ENCODE data around the gene KCND3.

KCND3 gene

DNA sequence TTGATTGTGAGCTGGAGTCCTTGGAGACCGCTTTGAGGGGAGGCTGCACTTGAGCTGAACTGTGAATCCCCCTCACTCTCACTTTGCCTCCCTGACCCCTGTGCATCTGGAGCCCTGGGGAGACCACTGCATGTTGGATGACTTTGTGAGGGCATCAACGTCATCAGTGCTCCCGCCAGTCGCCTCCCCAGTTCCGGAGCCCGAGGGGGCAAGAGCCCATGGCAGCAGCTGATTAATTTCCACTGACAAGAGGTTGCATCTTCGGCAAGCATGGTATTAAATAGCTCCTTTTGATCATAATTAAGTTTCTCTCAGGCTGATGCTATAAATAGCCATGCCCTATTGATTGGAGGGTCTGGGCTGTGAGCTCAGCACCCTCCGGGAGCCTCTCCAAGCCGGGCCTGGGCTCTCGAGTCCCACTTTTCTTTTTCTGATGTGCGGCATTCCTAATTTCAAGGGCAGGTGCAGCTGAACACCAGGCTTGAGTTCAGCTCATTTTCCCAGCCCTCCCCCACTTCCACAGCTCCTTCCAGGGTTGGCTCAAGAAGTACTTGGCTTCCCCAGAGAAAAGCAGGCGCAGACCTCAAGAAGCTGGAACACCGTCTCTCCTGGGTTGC is 33.2 kb downstream of the KCND3 start:
- no peak for FAIRE-seq

- no peak for FAIRE-seq
Measured at GRCh38 chr1:111955755-111956154, 33.7 kb downstream of the KCND3 start.

DNA sequence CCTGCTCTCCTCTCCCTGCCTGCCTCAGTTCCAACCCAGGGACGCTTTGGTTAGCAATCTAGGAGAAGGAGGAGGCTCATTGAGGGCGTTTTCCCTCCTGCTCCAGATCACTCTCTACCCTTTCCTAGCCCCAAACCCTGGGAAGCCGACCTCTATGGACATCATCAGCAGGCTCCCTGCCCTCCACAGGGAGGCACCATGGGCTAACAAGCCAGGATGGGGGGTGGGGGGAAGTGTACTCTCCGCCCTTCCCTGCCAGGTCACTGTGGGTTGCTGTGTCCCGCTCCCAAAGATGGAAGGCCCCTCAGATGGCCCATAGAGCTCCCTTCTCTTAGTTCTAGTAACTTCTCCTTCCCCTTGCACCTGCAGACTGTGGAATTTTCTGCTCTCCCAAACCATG is 35.7 kb downstream of the KCND3 start:
- FAIRE-seq: no peak

GRCh38 chr1:111952125-111952657 is 37.3 kb downstream of the KCND3 start:
- FAIRE-seq: no peak

GRCh38 chr1:111948209-111949171 is 41.0 kb downstream of the KCND3 start:
- no peak for FAIRE-seq

GRCh38 chr1:111943846-111944749 is 45.4 kb downstream of the KCND3 start:
- no peak for FAIRE-seq

DNA sequence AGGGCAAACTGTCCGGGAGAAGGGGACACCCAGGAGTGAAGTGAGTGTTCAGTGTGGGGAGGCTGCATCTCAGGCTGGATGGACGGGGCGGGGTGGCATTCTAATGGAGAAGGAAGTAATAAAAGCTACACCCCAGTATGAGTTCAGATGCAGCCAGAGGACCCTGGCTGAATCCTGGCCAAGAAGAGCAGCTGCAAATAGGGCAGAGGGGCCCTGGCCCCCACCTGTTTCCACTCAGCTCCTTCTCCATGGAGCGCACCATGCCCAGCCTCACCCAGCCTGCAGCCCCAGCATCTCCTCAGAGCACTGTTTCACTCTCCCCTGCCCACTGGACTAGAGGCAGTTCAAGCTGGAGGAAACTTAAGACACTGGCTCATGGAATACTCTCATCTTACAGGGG is 46.4 kb downstream of the KCND3 start:
- no peak for FAIRE-seq

DNA sequence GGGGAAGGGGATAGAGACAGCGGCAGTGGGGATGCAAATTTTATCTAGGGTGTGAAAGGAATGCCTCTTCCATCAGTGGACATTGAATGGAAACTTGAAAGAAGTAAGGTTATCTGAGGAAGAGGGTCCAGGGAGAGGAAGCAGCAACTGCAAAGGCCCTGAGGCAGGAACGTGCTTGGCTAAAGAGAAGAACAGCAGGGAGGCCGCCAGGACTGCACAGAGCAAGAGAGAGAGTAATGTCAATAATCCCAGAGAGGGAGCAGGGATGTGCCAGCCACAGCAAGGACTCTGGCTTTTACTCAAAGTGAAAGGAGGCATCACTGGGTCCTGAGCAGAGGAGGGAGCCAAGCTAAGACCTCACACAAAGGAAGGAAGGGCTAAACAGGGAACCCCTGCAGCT is 50.9 kb downstream of the KCND3 start:
- FAIRE-seq: no peak

- FAIRE-seq: no peak
Measured at GRCh38 chr1:111938123-111938522, 51.3 kb downstream of the KCND3 start.

GRCh38 chr1:111937147-111937725 is 52.2 kb downstream of the KCND3 start:
- FAIRE-seq: no peak

- no peak for FAIRE-seq
Measured at GRCh38 chr1:111934106-111934852, 55.2 kb downstream of the KCND3 start.

- no peak for FAIRE-seq
Measured at GRCh38 chr1:111930356-111930755, 59.1 kb downstream of the KCND3 start.

- no peak for FAIRE-seq
Measured at GRCh38 chr1:111928531-111928930, 60.9 kb downstream of the KCND3 start.

DNA sequence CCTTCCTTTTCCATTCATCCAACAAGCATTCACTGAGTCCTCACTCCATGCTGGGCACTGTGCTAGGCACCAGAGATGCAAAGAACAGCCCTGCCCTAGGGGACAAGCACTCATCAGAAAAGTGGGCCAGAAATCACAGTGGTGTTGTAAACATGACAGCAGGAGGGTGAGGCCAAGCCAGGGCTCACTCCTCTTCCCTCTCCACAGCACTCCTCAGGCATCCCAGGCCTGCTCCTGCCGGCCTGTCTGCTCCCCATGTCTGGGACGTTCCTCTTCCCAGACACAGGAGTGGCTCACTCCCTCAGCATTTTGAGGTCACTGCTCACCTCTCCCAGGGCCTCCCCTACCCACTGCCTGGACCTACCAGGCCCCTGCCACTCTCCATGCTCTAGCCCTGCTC is 61.8 kb downstream of the KCND3 start:
- no peak for FAIRE-seq

DNA sequence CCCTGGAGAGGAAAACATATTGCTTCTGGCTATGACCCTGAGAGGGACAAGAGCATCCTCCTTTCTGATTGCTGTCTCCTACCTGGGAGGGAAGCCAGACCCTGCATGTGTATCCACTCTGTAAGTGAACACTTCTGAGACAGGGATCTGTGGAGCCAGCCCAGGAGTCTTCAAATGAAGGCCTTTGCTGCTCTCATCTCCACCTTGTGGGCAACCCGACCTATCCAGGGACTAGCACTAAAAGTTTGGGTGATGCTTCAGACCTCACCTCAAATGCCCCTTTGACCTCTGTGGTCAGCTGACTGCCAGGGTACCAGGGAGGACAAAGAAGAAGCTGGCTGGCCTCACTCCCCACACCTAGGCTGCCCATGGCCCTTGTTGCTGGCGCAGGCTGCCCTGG is 64.7 kb downstream of the KCND3 start:
- no peak for FAIRE-seq

DNA sequence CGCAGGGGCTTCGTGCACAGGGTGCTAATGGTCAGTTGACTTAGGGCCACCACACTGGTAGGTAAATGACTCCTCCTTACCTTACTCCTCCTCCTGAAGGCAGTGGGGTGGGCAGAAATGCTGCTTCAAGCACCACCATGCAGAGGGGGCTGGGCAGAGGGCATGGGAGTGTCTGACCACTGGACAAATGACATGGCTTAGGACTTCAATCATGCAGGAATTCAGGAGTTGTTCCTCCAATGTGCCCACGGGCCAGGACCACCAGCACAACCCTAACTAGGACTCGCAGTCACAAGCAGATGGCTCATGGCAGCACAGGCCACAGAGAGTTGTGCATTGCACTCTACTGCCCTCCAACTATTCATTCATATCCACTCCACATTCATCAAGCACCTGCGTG is 65.7 kb downstream of the KCND3 start:
- no peak for FAIRE-seq

GRCh38 chr1:111921948-111922347 is 67.5 kb downstream of the KCND3 start:
- FAIRE-seq: no peak

DNA sequence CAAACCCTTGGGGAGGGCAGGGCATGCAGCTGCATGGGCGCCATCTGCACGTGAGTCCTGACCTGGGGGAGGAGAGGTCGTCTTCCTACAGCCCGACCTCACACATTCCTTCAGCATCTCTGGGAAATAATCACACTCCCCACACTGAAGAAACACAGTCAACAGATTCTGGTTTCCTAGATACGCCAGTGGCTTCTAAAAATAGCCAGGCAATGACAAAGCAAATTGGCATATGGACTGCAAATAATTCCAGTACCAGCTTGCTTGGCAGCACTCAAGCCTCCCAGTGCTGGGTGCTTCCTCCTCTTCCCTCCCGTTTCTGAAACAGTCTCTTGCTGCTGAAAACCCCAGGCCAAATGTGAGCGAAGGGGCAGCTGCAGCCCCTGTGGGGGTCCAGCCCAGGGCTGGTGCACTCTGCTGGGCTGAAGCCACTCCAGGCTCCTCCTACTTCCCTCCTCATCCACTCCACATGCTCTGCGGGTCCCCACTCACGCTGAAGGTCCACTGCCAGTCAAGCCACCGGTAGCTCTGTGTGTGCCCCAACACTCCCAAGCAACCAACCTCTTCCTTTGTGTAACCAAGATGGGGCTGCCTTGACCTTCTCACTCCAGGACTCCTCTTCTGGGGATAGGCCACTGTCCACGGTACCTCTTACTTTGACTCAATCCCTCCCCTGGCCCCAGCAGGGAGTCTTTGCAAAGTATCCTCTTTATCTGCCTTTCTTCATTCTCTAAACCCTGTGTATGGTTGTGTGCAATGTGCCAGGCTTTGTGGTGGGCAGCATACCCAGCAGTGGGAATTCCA is 69.0 kb downstream of the KCND3 start:
- FAIRE-seq: peak; percentile 100

GRCh38 chr1:111911776-111912515 is 77.5 kb downstream of the KCND3 start:
- FAIRE-seq: no peak

DNA sequence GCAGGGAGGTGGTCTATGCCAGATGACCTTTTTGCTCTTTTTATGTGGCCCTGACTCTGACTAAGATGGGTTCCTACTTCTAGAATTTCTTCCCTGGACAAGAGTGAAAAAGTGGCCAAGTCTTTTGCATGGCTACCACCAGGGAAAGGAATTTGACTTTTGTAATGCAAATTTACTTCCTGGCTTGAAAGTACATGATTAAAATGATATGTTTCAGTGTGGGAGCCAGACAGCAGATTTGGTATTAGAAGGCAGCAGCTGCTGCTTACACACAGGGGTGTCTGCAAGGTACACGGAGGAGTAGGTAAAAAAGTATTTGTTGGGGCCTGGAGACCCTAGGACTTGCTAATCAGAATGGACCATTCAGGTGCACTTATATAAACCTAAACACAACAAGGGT is 78.4 kb downstream of the KCND3 start:
- FAIRE-seq: no peak

All from islet of Langerhans (tissue), 1 donor.